ENCODE data around the gene KRT34. TPM values are rescaled to one million over a fixed set of nuclear protein-coding genes. Genes with fewer than 3 reads are reported as not detected.

The KRT34 gene
- total RNA-seq, 2 donors from 2014 or later, result not detected

DNA sequence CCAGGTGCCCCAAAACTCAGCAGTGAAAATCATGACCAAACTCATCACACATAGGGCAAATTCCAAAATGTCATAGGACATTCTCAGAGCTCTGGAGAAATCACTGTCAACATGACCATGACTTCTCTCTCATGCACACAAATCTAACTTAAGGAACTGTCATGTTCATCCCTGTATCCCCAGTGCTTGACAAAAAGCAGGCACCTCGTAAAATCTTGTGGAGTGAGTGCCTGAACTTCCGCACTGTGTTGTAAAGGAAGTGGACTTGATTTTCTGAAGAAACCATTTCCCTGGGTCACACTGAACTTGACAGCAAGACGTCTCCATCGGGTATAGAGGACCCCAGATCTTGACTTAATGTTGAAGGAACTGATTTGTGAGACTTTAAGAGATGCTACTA is 39.5 kb upstream of the KRT34 start:
- no peak for ATAC-seq (ENCODE audit: insufficient number of reproducible peaks, low FRiP score, low read depth)
- H3K36me3 ChIP-seq, result no peaks in the 10 kb centered on the region
- no peaks in the 10 kb centered on the region for H3K27me3 ChIP-seq (replicated peaks; ENCODE audit: insufficient read depth)
- H3K4me1 ChIP-seq (ENCODE audit: control insufficient read depth in 1 of 2, low read depth in 2 of 2), result peaks cover under 1 to 13% of the 10 kb centered on the region in 2 donors
- TF ChIP-seq, protein P1, sequence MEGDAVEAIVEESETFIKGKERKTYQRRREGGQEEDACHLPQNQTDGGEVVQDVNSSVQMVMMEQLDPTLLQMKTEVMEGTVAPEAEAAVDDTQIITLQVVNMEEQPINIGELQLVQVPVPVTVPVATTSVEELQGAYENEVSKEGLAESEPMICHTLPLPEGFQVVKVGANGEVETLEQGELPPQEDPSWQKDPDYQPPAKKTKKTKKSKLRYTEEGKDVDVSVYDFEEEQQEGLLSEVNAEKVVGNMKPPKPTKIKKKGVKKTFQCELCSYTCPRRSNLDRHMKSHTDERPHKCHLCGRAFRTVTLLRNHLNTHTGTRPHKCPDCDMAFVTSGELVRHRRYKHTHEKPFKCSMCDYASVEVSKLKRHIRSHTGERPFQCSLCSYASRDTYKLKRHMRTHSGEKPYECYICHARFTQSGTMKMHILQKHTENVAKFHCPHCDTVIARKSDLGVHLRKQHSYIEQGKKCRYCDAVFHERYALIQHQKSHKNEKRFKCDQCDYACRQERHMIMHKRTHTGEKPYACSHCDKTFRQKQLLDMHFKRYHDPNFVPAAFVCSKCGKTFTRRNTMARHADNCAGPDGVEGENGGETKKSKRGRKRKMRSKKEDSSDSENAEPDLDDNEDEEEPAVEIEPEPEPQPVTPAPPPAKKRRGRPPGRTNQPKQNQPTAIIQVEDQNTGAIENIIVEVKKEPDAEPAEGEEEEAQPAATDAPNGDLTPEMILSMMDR (IDR thresholded peaks at IDR 0.05), result no peak
- H3K27ac ChIP-seq, result no peak overlapping the region
- H3K9me3 ChIP-seq, result no peaks in the 10 kb centered on the region
- DNase-seq (ENCODE audit: low spot score), result no peak
- no peak overlapping the region for H3K4me3 ChIP-seq

DNA sequence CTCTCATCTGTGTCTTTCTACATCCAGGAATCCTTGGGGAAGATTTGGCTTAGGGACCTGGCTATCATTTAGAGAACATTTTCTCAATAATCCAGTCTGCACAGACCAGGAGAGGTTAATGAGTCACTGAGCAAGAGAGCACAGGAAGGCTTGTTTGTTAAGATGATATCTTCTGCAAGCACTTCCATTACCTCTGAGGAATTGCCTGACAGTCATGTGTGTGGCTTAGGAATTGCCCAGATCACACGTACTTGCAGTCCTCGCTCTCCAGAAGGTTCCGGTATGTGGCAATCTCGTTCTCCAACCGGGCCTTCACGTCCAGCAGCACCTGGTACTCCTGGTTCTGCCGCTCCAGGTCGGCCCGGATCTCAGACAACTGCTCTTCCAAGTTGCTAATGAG is 39.0 kb upstream of the KRT34 start:
- Histone ChIP-seq H3K4me3 (no peak overlapping the region), H3K36me3 (no peaks in the 10 kb centered on the region), H3K4me1 (ENCODE audit: control insufficient read depth in 1 of 2, low read depth in 2 of 2) (peaks cover 6 to 18% of the 10 kb centered on the region in 2 donors), H3K9me3 (no peaks in the 10 kb centered on the region), H3K27ac (no peak overlapping the region), H3K27me3 (replicated peaks; ENCODE audit: insufficient read depth) (no peaks in the 10 kb centered on the region)
- ATAC-seq (ENCODE audit: insufficient number of reproducible peaks, low FRiP score, low read depth) (no peak), DNase-seq (ENCODE audit: low spot score) (no peak)
- TF ChIP-seq, protein P1 (IDR thresholded peaks at IDR 0.05), result no peak

DNA sequence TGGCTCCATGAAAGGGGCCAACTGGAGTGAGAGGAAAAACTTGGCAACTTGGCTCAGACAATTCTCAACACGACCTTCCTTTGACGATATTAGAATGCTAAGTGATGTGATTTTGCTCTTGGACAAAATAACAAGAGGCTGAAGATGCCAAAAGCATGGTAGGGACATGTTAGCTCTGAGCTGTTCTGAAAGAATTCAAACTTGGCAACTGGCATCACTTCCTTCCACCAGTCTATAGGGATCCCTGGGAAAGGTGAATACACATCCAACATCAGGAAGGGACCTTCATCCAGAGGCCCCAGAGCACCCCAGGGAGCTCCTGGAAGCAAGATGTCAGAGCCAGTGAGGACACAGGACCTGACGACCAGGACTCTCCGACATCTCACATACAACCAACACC is 38.0 kb upstream of the KRT34 start:
- H3K4me1 ChIP-seq (ENCODE audit: control insufficient read depth in 1 of 2, low read depth in 2 of 2), result peaks cover 7 to 27% of the 10 kb centered on the region in 2 donors
- H3K36me3 ChIP-seq, result no peaks in the 10 kb centered on the region
- ATAC-seq (ENCODE audit: insufficient number of reproducible peaks, low FRiP score, low read depth), result no peak
- no peak for DNase-seq (ENCODE audit: low spot score)
- no peak overlapping the region for H3K4me3 ChIP-seq
- H3K27me3 ChIP-seq (replicated peaks; ENCODE audit: insufficient read depth), result no peaks in the 10 kb centered on the region
- TF ChIP-seq, protein P1 (IDR thresholded peaks at IDR 0.05), result no peak
- H3K27ac ChIP-seq, result no peak overlapping the region
- H3K9me3 ChIP-seq, result no peaks in the 10 kb centered on the region

DNA sequence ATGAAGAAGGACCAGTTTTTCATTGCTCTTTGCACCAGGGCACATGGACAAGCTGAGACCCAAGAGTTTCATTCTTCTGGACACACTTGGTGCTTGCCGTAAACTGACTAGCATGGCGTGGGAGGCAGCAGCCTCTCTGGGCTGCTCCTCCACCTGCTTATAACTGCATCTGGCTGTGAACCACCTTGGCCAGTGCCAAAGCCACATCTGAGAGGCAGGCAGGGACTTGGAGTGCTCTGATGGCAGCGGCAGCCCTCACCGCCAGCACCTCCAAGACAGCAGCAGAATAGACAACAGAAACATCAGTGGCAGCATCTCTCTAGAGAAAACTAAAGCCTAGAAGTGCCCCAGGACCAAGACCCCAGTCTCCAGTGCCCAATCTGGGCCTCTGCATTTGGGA is 37.6 kb upstream of the KRT34 start:
- H3K9me3 ChIP-seq, result no peaks in the 10 kb centered on the region
- no peak overlapping the region for H3K4me3 ChIP-seq
- DNase-seq (ENCODE audit: low spot score) (no peak), ATAC-seq (ENCODE audit: insufficient number of reproducible peaks, low FRiP score, low read depth) (no peak)
- H3K36me3 ChIP-seq, result no peaks in the 10 kb centered on the region
- peaks cover 7 to 29% of the 10 kb centered on the region in 2 donors for H3K4me1 ChIP-seq (ENCODE audit: control insufficient read depth in 1 of 2, low read depth in 2 of 2)
- no peak overlapping the region for H3K27ac ChIP-seq
- TF ChIP-seq, protein P1 (IDR thresholded peaks at IDR 0.05), result no peak
- no peaks in the 10 kb centered on the region for H3K27me3 ChIP-seq (replicated peaks; ENCODE audit: insufficient read depth)

DNA sequence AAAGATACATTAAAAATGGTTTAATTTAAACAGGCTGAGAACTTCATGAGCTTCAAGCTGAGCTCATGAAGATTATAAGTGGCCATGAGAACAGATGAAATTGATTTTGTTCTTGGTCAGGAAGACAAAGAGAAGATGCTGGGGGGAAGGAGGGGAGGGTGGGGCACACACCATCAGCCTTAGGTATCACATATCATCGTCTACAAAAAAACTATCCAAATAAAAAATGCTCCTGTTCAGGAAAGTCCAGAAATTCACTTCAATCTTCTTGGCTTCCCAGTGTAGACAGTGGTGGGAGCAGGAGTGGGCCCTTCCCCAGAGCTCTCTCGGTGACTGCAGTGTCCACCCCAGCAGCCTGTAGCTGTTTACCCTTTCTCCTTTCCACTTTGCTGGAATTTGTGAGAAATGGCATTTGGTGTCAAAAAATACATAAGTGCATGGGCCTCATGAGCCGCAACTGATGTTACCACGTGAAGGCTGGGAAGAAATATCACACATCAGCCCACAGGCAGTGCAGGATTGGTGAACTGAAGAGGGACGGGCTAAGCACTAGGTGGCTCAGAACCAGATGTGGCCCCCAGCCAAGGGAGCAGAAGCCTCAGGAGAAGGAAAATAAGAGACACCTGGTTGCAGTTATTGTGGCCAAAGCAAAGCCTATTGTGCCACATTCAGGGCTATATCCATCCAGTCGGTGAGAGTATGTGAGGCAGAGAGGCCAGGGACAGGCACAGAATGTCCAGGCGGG is 36.2 kb upstream of the KRT34 start:
- Histone ChIP-seq H3K36me3 (no peaks in the 10 kb centered on the region), H3K9me3 (no peaks in the 10 kb centered on the region), H3K4me3 (no peak overlapping the region), H3K27ac (no peak overlapping the region), H3K27me3 (replicated peaks; ENCODE audit: insufficient read depth) (no peaks in the 10 kb centered on the region), H3K4me1 (ENCODE audit: control insufficient read depth in 1 of 2, low read depth in 2 of 2) (peaks cover 7 to 29% of the 10 kb centered on the region in 2 donors)
- TF ChIP-seq, protein P1 (IDR thresholded peaks at IDR 0.05), result no peak
- ATAC-seq (ENCODE audit: insufficient number of reproducible peaks, low FRiP score, low read depth) (no peak), DNase-seq (ENCODE audit: low spot score) (no peak)
